CD4-positive, alpha-beta T cell treated with Interleukin-4 for 4 hours (primary cell): Measurements from ENCODE around the gene KCNQ2.
"Not testable (repeated sequence)": the region's sequence is repeated elsewhere in the genome, so short reads cannot be mapped to it uniquely, and the experiment has no call there.

Experiments
- DNase-seq: peaks from one replicate; pipeline ENCODE4 v3.0.0-alpha.2; 2020

The KCNQ2 gene

GRCh38 chr20:63488315-63489251 lies 16.1 kb upstream of the KCNQ2 start:
- DNase-seq = no peak

- DNase-seq = no peak
These were observed 15.4 kb upstream of the KCNQ2 start for GRCh38 chr20:63487781-63488241.

DNA sequence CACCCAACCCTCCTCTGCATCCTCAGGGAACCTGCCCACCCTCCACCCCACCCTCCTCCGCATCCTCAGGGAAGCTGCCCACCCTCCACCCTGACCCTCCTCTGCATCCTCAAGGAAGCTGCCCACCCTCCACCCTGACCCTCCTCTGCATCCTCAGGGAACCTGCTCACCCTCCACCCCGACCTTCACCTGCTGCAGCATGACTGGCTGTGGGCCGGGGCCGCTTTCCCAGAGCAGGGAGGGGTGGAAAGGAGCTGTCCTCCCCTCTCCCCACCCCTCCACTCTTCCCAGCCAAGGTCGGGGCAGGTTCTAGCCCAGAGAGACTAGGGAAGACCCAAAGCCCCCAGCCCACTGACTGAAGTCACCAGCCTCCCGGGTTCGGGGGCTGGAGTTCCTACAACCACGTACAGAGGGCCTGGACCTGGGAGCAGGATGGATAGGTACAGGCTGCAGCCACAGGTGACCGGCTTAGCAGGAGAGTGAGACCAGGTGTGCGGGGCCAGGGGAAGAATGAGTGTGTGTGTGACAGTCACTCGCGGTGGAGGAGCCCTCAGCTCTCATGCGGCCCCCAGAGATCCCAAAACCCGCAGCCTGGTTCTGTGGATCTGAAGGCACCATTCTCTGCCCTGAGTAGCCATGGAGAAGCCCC lies 14.8 kb upstream of the KCNQ2 start:
- DNase-seq = no peak

DNA sequence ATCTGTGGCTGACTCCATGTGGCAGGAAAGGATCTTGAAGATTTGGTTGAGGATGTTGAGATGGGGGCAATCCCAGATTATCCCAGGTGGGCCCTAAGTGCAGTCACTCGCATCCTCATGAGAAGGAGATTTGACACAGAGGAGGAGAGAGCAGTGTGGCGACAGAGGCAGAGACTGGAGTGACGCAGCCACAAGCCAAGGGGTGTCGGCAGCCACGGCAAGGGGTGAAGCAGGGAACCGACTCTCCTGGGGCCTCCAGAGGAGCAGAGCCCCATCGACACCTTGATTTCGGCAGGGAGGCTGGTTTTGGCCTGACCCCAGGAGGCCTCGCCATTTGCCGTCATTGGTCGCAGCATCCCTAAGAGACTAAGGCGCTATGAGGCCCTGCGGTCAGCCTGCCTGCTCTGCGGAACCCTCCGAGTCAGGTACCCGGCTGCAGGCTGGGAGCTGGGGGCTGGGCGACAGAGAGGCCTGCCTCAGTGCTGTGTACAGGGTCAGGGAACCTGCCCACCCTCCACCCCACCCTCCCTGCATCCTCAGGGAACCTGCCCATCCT lies 13.9 kb upstream of the KCNQ2 start:
- no peak for DNase-seq

DNA sequence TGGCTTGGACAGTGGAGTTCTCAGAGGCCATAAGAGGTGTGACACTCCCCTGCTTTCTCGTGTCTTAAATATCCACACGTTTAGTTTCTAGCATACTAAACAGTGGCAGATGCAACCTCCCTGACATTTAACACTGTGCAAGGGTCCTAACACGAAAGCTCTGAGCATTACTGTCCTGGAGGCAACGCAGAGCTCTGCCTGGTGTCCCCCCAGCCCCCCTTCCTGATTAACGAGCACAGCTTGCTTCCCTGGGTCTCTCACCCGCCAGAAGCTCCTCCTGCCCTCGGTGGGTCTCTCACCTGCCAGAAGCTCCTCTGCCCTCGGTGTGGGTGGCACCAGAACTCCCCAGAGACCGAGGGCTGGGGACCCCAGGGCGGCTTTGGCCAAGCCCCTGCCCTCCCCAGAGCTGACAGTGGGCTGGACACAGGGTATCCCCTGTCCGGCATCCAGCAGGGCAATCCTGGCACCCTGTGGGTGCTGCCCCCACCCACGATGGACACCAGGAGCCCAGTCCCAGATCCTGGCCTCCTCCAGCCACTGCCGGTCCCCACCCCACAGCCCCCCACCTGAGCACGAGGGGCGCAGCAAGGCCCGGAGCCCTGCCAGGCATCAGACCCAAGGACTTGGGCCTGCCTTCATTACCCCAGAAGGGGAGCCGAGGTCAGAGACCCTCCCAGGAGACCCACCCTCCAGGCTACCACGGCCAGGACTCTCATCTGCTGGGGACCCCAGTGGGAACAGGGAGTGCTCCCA lies 12.4 kb upstream of the KCNQ2 start:
- no peak for DNase-seq

DNA sequence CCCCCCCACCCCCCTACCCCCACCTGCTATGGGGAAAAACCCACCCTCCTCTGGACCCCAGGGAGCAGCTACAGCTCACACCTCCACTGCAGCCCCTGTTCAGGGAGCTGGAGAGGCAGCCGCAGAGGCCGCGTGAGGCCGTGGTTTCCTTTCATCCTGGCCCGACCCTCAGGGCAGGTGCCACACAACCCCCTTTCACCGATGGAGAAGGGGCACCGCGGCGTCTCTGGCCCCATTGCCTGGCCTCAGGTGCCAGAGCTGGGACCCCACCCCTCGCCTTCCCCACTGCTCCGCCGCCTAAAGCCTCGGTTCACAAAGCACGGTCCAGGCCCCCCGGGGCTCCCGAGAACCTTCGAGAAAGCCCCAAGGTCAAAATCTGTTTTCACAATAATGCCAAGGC lies 11.8 kb upstream of the KCNQ2 start:
- DNase-seq = no peak

- no peak for DNase-seq
These were observed 11.4 kb upstream of the KCNQ2 start for GRCh38 chr20:63483834-63484233.

DNA sequence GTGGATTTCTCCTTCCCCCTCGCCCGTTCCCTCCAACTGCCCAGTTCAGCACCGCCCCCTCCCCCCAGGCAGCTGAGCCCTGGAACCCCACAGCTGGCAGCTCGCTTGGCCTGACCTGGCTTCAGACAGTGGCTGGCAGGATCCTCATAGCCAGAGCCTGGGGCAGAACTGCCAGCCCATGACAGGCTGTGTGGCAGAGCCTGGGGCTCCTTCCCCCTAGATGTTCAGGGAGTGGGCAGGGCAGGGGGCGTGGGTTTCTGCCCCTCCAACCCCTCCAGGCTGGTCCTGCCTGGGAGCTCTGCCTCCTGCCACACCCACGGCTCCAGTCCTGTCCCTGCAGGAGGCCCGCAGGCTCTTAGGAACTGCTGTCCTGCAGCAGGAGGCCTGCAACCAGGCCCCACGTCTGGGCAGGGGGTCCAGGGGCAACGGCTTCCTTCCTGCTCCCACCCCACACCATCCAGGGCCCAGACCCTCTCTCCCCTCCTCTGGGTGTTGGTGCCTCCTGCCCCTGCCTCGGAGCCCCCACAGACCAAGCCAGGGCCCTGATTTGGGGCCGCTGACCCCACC lies 9.6 kb upstream of the KCNQ2 start:
- no peak for DNase-seq

DNA sequence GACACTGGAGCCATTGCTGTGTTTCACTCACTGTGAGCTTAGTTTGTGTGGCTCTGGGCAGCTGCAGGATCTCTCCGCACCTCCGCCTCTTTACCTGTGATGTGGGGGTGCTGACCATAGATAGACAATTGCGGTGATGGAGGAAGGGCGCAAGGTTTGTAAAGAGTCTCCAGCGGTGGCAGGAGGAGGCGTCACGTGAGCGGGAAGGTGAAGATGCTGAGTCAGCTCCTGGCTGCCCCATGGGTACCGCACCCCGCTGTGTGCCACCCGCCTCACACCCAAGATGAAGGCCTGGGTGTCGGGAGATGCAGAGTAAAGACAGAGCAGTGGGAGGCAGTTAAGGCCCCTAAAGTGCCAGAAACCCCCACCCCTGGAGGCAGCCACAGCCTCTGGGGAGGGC lies 9.0 kb upstream of the KCNQ2 start:
- DNase-seq = no peak

GRCh38 chr20:63479695-63480419 lies 7.4 kb upstream of the KCNQ2 start:
- not testable (repeated sequence) for DNase-seq

GRCh38 chr20:63478346-63479302 lies 6.2 kb upstream of the KCNQ2 start:
- no peak for DNase-seq

- no peak for DNase-seq
These were observed 5.5 kb upstream of the KCNQ2 start for GRCh38 chr20:63477944-63478343.

- DNase-seq = no peak
These were observed 4.7 kb upstream of the KCNQ2 start for GRCh38 chr20:63477061-63477616.

DNA sequence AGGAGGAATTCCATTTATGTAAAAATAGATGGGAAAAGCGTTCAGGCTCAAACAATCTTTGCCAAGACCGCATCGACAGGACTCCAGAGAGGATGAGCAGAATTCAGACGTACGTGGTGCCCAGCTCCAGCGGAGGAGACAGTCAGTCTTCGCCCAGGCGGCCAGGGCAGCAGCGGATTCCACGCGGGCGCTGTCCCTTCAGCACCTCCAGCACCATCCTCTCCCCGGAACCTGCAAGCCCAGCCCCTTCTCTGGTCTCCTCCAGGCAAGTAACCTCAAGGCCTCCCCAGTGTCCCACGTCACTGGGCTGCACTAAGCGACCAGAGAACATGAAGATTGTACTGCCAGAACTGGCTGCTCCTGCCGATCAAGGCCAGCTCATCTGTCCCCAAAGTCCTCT lies 2.8 kb upstream of the KCNQ2 start:
- DNase-seq = no peak

GRCh38 chr20:63473555-63474449 lies 1.3 kb upstream of the KCNQ2 start:
- DNase-seq = no peak

DNA sequence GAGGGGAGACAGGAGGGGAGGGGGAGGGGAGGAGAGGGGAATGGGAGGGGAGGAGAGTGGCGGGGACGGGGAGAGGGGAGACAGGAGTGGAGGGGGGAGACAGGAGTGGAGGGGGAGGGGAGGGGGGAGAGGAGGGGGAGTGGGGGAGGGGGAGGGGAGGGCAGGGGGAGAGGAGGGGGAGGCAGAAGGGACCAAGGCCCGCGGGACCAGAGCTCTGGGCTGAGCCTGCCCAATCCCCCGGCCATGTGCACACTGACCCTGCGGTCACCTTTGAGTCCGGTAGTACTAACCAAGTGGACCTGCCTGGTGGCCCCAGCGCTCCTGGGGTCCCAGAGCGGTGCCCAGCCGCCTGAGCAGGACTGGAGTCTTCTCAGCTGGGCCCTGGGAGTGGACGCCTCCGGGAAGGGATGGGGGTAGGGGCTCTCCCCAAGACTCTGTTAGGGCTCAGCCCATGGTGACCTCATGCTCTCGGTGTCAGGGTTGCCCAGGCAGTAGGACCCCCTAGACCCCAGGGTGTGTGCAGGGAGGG lies 471 bp upstream of the KCNQ2 start:
- DNase-seq = no peak

DNA sequence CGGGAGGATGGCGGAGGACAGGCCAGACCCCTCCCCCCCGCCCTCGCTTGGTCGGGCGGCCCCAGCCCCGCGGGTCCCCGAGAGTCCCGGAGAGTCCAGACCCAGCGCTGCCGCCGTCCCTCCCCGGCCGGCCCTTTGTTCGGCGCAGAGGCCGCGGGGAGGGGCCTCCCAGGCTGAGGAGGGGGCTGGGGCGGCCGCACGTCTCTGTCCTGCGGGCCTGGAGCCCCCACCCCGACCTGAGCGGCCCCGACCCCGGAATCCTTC lies 806 bp downstream of the KCNQ2 start:
- DNase-seq = no peak

DNA sequence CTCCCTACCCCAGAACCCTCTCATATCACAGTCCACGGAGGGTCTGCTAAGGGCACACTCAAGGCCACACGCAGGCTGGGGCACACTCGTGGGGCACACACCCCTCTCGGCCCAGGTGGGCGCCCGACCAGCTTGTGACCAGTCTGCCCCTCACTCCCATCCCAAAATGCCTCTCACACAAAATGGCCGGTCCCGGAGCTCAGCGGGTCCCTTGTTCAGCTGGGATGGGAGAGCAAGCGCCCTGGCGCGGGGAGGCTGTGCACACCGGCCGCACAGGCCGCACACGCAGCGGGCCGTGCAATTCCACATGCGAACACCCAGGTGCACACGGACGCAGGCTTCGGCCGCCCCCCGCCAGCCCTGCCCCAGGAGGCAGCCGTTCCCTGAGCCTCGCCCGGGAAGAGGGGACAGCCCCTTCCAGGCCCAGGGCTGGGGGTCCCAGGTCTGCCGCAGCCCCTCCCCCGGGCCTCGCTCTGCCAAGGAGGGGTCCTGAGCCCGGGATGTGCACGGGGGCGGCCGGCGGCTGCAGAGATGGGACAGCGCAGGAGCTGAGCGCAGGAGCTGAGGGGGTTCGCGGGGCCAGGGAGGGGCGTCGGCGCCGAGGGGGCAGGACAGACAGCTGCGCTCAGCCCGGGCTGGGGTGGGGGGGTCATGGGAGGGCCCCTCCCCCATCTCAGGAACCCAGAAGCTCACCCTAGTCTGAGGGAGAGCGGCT lies 1.3 kb downstream of the KCNQ2 start:
- no peak for DNase-seq

DNA sequence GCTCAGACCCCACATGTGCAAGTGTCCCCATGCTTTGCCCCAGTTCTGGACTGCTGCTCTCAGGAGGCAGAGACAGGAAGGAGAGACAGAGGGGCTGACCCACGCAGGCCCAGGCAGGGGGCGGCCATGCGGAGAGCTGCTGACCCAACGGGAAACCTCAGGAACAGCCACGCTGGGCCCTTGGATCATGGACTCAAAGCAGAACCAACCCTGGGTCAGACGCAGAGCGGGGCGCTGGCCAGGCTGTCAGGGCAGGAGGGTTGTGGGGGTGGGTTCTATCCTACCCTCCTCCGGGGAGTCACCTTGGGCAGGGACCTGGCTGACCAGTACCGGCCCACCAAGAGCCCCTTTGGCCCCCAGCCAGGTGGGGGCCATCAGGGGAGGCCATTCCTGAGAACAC lies 2.0 kb downstream of the KCNQ2 start:
- DNase-seq = no peak
